GM10266 (cell line): ENCODE data around the gene CFAP61.

Source experiments
- DNase-seq: peaks from one replicate; pipeline ENCODE4 v3.0.0; 2012; ENCODE audit errors: extremely low spot score
- TF ChIP-seq, protein P1 (sequence below): IDR thresholded peaks from 2 replicates; pipeline ENCODE4 v1.5.1; 2012; ENCODE audit warnings: mild to moderate bottlenecking, low read depth; ENCODE audit not compliant: control insufficient read depth, insufficient read depth; ENCODE audit errors: missing control alignments

Gene CFAP61

DNA sequence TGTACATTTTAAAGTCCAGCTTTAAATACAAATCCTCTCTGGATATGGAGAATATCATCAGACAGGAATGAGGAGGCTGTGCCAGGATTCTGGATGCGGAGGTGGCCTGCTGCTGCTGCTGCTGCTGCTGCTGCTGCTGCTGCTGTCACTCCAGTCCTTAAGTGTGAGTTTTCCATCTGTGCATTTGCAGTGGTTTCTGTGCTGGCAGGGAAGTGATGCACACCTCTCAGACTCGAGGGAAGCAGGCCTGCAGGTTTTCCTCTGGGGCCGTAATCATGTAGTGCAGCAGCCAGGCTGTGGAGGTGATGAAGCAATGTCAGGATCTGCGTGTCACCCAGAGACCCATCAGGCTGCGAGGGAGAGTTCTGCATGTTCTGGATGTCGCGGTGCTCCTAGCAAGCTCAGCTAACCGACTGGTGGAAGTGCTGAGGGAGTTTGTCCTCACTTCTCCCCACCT lies 32.0 kb downstream of the CFAP61 start:
- TF ChIP-seq, protein P1, sequence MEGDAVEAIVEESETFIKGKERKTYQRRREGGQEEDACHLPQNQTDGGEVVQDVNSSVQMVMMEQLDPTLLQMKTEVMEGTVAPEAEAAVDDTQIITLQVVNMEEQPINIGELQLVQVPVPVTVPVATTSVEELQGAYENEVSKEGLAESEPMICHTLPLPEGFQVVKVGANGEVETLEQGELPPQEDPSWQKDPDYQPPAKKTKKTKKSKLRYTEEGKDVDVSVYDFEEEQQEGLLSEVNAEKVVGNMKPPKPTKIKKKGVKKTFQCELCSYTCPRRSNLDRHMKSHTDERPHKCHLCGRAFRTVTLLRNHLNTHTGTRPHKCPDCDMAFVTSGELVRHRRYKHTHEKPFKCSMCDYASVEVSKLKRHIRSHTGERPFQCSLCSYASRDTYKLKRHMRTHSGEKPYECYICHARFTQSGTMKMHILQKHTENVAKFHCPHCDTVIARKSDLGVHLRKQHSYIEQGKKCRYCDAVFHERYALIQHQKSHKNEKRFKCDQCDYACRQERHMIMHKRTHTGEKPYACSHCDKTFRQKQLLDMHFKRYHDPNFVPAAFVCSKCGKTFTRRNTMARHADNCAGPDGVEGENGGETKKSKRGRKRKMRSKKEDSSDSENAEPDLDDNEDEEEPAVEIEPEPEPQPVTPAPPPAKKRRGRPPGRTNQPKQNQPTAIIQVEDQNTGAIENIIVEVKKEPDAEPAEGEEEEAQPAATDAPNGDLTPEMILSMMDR: no peak
- no peak for DNase-seq

DNA sequence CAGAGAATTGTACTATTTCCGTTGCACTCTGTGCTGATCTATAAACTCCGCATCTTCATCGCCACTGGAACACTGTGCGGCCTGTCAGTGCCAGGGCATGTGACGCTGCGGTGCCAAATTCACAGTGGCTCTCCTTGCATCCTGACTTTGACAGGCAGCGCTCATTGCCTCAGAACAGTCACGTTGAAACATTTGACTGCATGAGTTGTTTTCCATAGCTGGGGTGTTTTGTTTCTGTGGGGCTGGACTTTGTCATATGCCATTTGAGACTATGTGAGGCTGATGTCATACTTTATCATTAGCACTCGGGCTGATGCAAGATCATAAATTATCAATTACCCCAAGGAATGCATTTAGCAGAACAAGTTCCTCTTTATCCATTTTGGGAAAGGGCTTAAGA lies 32.7 kb downstream of the CFAP61 start:
- DNase-seq: no peak

DNA sequence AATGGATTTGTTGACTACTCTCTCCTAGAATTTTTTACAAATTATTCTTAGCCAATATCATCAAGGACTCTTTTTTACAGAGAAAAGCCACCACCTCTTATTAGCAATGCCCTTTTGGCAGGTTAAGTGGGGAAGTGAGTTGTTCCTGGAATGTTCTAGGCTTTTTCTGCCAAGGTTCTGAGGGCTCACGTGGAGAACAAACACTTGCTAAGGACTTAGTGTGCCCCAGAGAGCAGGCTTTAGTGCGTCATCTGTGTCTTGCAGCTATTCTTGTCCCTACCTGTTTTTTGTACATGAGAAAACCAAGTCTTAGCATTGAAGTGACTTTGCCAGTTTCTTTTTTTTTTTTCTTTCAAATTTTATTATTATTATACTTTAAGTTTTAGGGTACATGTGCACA lies 33.5 kb downstream of the CFAP61 start:
- TF ChIP-seq, protein P1: no peak
- no peak for DNase-seq

More for the DNA sequence above, 32.7 kb downstream of the CFAP61 start:
- TF ChIP-seq, protein P1: no peak

DNA sequence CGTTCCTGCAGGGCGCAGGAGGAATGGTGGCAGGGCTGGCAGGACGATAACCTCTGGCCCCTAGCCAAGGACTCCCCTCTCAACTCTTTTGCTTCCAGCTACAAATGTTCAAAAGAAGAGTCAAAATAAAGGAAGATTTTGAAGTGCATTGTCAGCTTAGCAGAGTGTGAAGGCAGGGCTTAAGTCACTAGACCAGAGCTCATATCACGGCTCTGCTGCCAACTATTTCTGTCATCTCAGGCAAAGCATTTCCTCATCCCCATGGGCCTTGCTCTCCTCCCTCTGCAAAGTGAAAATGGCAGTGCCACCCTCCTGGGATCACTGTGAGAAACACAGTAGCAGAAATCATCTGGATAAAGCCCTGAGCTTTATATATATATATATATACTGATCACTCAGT lies 36.7 kb downstream of the CFAP61 start:
- TF ChIP-seq, protein P1: no peak
- no peak for DNase-seq

DNA sequence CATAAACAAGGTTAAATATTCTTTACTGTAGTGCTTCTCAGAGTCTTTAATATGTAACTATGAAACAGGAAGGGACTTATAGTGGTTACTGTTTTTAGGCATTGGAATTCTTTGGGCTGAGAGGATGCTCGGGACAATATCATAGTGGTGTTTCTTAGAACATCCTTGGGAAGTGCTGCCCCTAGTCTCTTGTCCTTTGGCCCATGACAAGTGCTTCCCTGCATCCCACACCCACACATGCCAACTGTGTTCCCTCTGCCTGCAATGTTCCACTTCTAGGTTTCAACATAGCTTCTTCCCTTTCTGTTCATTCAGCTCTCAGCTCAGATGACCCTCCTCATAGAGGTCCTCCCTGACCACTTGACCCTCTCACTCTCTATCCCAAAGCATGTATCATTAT lies 37.6 kb downstream of the CFAP61 start:
- DNase-seq: no peak
- TF ChIP-seq, protein P1: no peak

DNA sequence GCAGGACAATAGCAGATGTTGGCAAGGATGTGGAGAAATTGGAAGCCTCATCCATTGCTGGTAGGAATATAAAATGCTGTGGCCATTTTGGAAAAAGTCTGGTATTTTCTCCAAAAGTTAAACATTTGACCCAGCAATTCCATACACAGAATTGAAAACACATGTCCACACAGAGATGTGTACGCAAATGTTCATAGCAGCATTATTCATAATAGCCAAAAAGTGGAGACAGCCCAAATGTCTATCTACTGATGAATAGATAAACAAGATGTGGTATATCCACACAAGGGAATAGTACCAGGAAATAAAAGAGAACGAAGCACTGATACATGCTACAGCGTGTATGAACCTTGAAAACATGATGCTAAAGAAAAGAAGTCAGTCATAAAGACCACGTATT lies 40.5 kb downstream of the CFAP61 start:
- no peak for DNase-seq
- TF ChIP-seq, protein P1: no peak

DNA sequence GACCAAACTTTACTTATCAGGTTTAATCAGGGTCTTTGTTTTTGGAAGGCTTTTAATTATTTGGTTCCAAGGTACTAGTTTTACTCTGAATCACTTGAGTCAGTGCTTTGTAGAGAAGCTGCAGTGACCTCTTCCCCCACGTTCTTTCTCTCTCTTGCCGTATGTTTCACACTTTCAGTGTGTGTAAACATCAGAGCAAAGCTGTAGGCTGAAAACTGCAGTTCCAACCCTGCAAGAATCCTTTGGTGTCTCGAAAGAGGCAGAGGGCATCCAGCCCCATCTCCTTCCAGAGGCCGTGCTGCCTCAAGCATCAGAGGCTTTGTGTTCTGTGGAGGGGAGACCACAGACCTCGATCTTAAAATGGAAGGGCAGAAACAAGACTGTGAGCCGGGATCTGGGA lies 42.1 kb downstream of the CFAP61 start:
- TF ChIP-seq, protein P1: no peak
- no peak for DNase-seq
